Stimulated activated CD4-positive, alpha-beta T cell treated with anti-CD3 and anti-CD28 coated beads, Interleukin-12 subunit alpha, Interleukin-12 subunit beta, amount 100 ng/mL, for 24 hours (primary cell): ENCODE measurements around the gene DOCK1.

Experiments
- DNase-seq, 2 experiments: peaks; one replicate each; pipeline ENCODE4 v3.0.0-alpha.2; 2020; ENCODE audit warnings: low read depth in 2 of 2

Gene DOCK1

GRCh38 chr10:127081851-127082345 is 176.7 kb downstream of the DOCK1 start:
- no peak for DNase-seq

GRCh38 chr10:127082651-127083050 is 177.4 kb downstream of the DOCK1 start:
- DNase-seq, result no peak

DNA sequence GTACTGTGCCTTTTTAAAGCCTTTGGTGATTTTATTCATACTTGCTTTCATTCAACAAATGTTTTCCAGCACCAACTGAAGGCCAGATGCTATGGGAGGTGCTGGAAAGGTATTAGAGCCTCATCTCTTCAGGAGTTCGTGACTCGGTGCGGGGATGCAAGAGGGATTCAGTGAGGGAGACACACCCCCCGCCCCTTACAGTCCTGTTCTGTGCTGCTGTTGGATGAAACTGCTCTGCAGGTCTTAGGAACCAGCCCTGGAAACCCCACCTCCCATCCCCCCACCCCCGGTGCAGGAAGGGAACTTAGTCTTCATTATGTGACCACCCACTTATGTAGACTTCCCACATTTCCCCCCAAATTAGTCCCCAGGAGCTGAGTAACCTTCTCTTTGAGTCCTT is 180.7 kb downstream of the DOCK1 start:
- DNase-seq, result no peak

GRCh38 chr10:127088908-127089307 is 183.7 kb downstream of the DOCK1 start:
- DNase-seq, result no peak

DNA sequence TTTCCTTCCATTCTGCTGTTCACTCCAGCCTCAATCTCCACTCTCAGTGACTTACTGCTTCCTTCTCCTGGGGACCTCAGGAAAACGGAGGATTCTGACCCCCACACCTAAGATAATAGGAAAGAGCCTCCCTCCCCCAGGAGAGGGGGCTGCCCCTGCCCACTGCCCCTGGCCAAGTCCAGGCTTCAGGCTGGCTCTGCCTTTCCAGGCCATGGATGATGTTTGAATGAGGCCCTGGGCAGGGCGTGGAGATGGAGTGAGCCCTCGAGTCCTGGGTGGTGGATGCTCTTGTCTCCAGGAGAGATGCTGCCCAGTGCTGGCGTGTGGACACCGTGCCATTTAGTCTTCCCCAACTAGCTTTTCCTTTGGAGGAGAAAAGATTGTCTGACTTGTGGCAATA is 184.2 kb downstream of the DOCK1 start:
- DNase-seq, result no peak

GRCh38 chr10:127090138-127090537 is 184.9 kb downstream of the DOCK1 start:
- DNase-seq, result no peak

GRCh38 chr10:127091354-127091753 is 186.1 kb downstream of the DOCK1 start:
- DNase-seq, result no peak

- DNase-seq, result no peak
Measured at GRCh38 chr10:127092916-127093315, 187.7 kb downstream of the DOCK1 start.

GRCh38 chr10:127094984-127095383 is 189.8 kb downstream of the DOCK1 start:
- DNase-seq, result no peak

DNA sequence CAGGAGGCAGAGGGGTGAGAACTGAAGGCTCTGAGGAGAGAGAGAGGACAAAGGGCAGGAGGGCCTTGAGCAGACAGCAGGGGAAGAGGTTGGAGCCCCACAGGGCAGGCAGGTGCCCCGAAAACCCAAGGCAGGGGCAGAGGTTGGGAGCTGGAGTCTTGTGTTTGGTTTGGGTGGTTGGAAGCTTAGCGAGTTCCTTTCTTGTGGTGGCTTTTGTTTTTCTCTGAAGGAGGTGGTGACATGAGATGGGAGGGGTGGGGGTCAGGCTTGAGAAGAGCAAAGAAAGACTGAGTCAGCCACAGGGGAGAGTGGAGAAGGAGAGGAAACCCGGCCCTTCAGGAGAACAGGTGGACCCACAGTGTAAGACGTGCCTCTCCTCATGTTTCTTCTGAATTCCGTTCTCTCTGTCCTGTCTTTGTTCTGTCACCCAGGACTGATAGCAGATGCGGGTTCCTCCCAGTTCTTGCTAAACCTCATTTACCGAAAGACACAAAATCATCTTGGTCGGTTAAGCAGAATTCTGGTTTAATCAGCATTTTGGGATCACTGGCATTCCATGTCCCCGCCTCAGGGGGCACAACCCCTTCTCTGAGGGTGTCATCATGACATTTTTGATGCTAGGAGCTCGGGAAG is 195.9 kb downstream of the DOCK1 start:
- DNase-seq, result no peak

DNA sequence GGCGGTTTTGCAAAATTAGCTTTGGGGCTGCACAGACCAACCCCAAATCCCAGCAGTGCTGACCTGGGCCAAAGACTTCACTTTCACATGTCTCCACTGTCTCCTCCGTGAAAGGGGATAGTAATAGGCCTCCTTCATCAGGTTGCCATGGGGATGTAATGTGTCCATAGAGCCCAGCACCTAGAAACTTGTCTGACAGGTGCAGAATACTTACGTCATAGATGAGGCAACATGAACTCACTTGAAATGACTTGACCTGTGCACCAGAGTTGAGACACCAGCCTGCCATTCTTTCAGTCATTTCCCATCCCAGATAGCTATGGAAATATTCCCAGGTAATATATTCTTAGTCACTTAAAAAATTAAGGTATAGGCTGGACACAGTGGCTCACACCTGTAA is 196.9 kb downstream of the DOCK1 start:
- no peak for DNase-seq

DNA sequence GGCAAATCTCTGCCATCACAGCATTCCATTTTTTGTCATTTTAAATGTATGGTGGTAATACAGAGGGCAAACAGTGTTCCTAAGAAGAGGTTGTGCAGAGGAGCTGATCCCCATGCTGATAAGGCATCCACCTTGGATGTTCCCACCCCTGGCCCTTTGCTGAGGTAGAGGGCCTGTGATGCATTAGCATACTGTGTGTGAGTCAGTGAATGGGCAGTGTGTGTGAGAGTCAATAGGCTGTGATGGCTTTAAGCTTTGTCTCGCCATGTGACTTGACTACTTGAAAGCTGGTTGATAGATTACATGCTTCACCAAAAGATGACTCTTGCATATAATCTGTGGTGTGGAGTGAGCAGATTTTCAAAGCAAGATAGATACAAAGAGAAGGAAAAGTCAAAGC is 209.9 kb downstream of the DOCK1 start:
- DNase-seq, result no peak

GRCh38 chr10:127117125-127117524 is 211.9 kb downstream of the DOCK1 start:
- DNase-seq, result peak in 1 of 2 experiments; percentile 6

DNA sequence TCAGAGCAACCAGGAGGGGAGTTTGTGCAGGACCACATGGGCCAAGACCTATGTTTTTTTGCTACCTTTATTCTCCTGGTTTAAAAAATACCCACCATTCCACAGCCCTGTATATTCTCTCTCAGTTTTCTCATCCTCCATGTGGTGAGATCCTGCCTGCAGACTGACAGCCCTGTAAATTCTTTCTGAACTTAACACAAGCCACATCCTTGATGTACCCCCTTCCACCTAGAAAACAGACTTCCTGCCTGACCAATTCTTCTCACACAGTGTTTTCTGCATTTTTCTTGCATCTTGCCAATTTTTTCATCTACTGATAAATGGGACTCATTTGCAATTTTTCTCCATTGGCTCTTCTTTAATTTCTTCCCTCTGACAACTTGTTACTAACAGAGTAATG is 212.8 kb downstream of the DOCK1 start:
- no peak for DNase-seq

GRCh38 chr10:127119936-127120335 is 214.7 kb downstream of the DOCK1 start:
- no peak for DNase-seq

- DNase-seq, result no peak
Measured at GRCh38 chr10:127122831-127123230, 217.6 kb downstream of the DOCK1 start.

- no peak for DNase-seq
Measured at GRCh38 chr10:127123626-127124025, 218.4 kb downstream of the DOCK1 start.

- no peak for DNase-seq
Measured at GRCh38 chr10:127125331-127125730, 220.1 kb downstream of the DOCK1 start.

DNA sequence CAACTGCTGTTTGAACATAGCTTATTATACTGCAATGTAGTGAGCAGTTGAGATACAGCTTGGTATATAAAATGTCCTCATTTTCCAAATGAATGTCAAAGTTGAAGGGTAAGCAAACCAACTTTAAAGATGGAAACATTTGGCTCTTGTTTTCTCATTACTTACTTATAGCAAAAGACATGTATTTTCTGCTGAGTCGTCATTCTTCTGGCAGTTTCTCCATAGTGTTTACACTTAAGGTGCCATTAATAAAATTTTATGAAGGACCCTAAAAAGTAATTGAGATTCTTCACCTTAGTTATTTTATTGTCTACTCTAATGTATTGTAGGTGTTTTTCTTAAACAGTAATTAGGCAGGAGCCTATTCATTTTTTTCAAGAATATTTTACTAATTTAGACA is 222.6 kb downstream of the DOCK1 start:
- DNase-seq, result no peak

DNA sequence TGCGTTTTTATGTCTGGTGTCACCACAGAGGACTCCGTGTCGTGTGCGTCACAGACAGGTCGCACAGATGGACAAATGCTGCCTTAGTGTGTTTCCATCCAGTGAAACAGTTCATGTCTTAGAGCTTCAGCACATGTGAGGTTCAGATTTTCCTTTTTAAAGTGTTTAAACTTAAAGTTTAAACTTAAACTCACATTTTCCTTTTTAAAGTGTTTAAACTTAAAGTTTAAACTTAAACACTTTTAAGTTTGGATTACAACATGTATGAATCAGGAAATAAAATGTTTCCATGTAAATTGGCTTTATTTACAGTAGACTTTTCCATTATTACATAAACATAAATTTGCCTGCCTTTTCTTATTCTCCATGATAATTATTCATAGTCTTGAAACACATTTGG is 223.9 kb downstream of the DOCK1 start:
- no peak for DNase-seq

GRCh38 chr10:127132451-127132850 is 227.2 kb downstream of the DOCK1 start:
- no peak for DNase-seq

DNA sequence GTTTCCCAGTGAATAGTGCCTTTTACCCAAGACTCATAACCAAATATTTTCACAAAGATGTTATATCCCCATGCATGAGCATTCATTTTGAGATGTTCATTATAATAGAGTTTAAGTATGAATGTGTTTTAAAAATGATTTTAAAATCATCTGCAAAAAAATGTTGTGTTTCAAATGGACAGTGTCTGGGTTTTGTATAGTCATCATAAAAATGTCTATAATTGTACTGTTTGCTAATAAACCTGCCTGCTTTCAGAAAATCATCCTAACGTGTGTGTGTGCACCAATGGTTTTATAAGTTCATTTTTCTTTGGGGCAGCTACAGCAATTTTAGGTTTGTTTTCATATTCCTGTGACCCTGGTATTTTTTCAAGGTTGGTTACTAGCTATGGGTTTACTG is 228.0 kb downstream of the DOCK1 start:
- no peak for DNase-seq

DNA sequence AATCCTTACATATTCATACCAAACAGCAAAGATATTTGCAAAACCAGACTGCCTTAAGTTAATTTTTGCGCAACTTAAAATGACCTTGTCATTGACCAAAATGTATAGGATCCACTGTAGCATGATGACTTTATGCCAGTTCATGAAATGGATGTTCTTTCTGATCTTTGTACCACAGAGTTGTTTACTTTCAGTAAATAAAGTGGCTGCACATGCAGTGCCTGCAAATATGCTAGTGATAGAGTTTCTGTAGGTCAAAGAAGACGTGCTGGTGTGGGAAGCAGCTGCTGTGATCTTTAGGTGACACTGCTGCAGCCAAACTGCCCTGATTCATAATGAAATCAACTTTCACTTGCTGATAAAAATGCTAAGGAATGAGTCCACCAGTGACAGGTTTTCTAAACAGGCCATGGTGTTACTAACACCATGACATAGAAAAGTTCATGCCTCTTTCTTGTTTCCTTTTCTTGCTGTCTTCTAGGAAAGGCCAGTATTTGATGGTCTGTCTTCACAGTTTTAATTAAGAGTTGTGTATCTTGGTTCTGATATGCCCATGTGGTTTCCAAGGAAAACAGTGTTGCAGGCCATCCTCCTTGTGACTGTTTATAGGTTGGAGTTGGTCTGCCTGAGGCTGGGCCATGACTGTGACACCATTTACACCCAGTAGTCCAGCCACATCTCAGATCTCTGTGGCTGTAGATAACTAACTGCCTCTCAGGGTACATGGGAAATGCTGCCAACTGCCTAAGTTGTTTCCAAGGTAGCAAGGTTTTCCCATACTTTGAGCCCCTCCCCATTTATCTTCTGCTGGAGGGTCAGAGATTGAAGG is 228.7 kb downstream of the DOCK1 start:
- DNase-seq, result no peak
